Measurements from ENCODE around the gene OSM.

- TF ChIP-seq CTCF (IDR thresholded peaks at IDR 0.05), result no peak
- no peak for TF ChIP-seq POLR2AphosphoS5 (IDR thresholded peaks at IDR 0.05)
Observed at GRCh38 chr22:30307041-30307574, 40.5 kb upstream of the OSM start.

Data from sigmoid colon (tissue), 4 donors.